H1 (cell line): Measurements from ENCODE around the gene RBM38. TPM values are rescaled to one million over a fixed set of nuclear protein-coding genes. Genes with fewer than 3 reads are reported as not detected.
A peak's percentile ranks its signal among the peaks of the same experiment; 100 is the strongest.

Source experiments
- CTCF ChIA-PET: fragments of 300-600 bp; sonication (Branson Sonifier 250); formaldehyde crosslinking; loops from one replicate; lab custom pipeline; 2021; ENCODE audit not compliant: partially characterized antibody; lab: Charles Lee
- POLR2A ChIA-PET: fragments of 300-600 bp; sonication (Branson Sonifier 250); formaldehyde crosslinking; loops from one replicate; lab custom pipeline; 2021; ENCODE audit warnings: inconsistent platforms; ENCODE audit not compliant: partially characterized antibody; lab: Charles Lee
- DNase-seq, 2 experiments: peaks; one replicate each; pipeline versions ENCODE4 v3.0.0 to v3.0.0-alpha.2; 2010 to 2022; ENCODE audit warnings: low spot score in 2 of 2, low read depth in 1 of 2, mixed read lengths in 1 of 2
- FAIRE-seq: peaks from 2 replicates; lab custom pipeline; 2011; peaks lifted over from hg19 to GRCh38; lab: Jason Lieb, UNC
- H2AFZ ChIP-seq: 2 replicates; pipeline ENCODE4 v1.8.1; 2012; ENCODE audit warnings: low read length, inconsistent platforms
- H2AK5ac ChIP-seq: 2 replicates; pipeline ENCODE4 v1.6.1; 2013; ENCODE audit warnings: low read depth, low read length
- H2BK120ac ChIP-seq: replicated peaks from 2 replicates; pipeline ENCODE3; 2013; ENCODE audit warnings: low read depth, low read length, inconsistent platforms
- H2BK12ac ChIP-seq: 2 replicates; pipeline ENCODE4 v1.6.1; 2013; ENCODE audit warnings: low read depth, low read length
- H2BK15ac ChIP-seq: 2 replicates; pipeline ENCODE4 v1.6.1; 2013; ENCODE audit warnings: low read length
- H2BK20ac ChIP-seq: 2 replicates; pipeline ENCODE4 v1.6.1; 2013; ENCODE audit warnings: low read length
- H2BK5ac ChIP-seq: 2 replicates; pipeline ENCODE4 v1.6.1; 2013; ENCODE audit warnings: low read depth, low read length
- H3K14ac ChIP-seq: 2 replicates; pipeline ENCODE4 v1.6.1; 2013; ENCODE audit warnings: inconsistent platforms; ENCODE audit not compliant: insufficient read length
- H3K18ac ChIP-seq: 2 replicates; pipeline ENCODE4 v1.6.1; 2013; ENCODE audit warnings: low read length; ENCODE audit errors: extremely low read depth
- H3K23ac ChIP-seq: 2 replicates; pipeline ENCODE4 v1.6.1; 2013; ENCODE audit warnings: inconsistent platforms; ENCODE audit not compliant: insufficient read length
- H3K23me2 ChIP-seq: 2 replicates; pipeline ENCODE4 v1.6.1; 2013; ENCODE audit warnings: low read depth, low read length
- H3K27ac ChIP-seq: 2 replicates; pipeline ENCODE4 v1.6.1; 2011; ENCODE audit warnings: low read depth, low read length, inconsistent platforms
- H3K27me3 ChIP-seq, 4 experiments: replicated peaks in 1 of 4; 1 replicate in 1 of 4; 2 replicates in 3 of 4; pipeline versions ENCODE4 v1.6.1 to v1.8.1; 2011 to 2013; ENCODE audit warnings: low read length in 3 of 4, mild to moderate bottlenecking in 3 of 4, inconsistent platforms in 2 of 4, mixed read lengths in 2 of 4, moderate library complexity in 1 of 4; ENCODE audit not compliant: control insufficient read depth in 3 of 4, insufficient read depth in 3 of 4; ENCODE audit errors: extremely low read depth in 1 of 4
- H3K36me3 ChIP-seq, 4 experiments: 2 replicates each; pipeline versions ENCODE4 v1.6.1 to v1.8.1; 2011 to 2013; ENCODE audit warnings: mild to moderate bottlenecking in 4 of 4, low read length in 3 of 4, moderate library complexity in 2 of 4, control low read depth in 1 of 4, inconsistent platforms in 1 of 4; ENCODE audit not compliant: insufficient read depth in 4 of 4, control insufficient read depth in 2 of 4
- H3K4ac ChIP-seq: replicated peaks from 2 replicates; pipeline ENCODE3; 2013; ENCODE audit warnings: low read length, low read depth, mixed read lengths, inconsistent platforms; ENCODE audit not compliant: insufficient read length
- H3K4me1 ChIP-seq, 4 experiments: replicated peaks in 1 of 4; 1 replicate in 1 of 4; 2 replicates in 3 of 4; pipeline versions ENCODE4 v1.6.1 to v1.8.1; 2011 to 2013; ENCODE audit warnings: low read length in 3 of 4, inconsistent platforms in 2 of 4, mixed read lengths in 1 of 4; ENCODE audit not compliant: insufficient read depth in 4 of 4, control insufficient read depth in 3 of 4
- H3K4me2 ChIP-seq, 2 experiments: 2 replicates each; pipeline versions ENCODE4 v1.6.1 to v1.8.1; 2011 to 2013; ENCODE audit warnings: low read depth in 2 of 2, low read length in 2 of 2, control low read depth in 1 of 2, inconsistent platforms in 1 of 2, mild to moderate bottlenecking in 1 of 2; ENCODE audit not compliant: insufficient read depth in 1 of 2
- H3K4me3 ChIP-seq, 4 experiments: fragments of 200-600, 300-600 bp in 1 of 4; sonication (generic), shearing (Covaris generic), sonication (Bioruptor Twin) in 1 of 4; 2 replicates each; pipeline versions ENCODE4 v1.5.1 to v1.8.1; 2011 to 2016; ENCODE audit warnings: low read length in 4 of 4, low read depth in 3 of 4, control low read depth in 2 of 4, inconsistent platforms in 2 of 4, mild to moderate bottlenecking in 2 of 4, mixed read lengths in 1 of 4, moderate library complexity in 1 of 4; ENCODE audit not compliant: insufficient read depth in 2 of 4; ENCODE audit errors: extremely low read depth in 1 of 4
- H3K56ac ChIP-seq: replicated peaks from 2 replicates; pipeline ENCODE3; 2013; ENCODE audit warnings: low read depth, mild to moderate bottlenecking, mixed read lengths, low read length, inconsistent platforms; ENCODE audit not compliant: insufficient read length
- H3K79me1 ChIP-seq: 2 replicates; pipeline ENCODE4 v1.6.1; 2013; ENCODE audit warnings: low read depth, low read length, control low read depth
- H3K79me2 ChIP-seq, 2 experiments: 2 replicates each; pipeline versions ENCODE4 v1.6.1 to v1.8.1; 2012 to 2013; ENCODE audit warnings: low read length in 2 of 2, mild to moderate bottlenecking in 2 of 2, inconsistent platforms in 1 of 2; ENCODE audit not compliant: insufficient read depth in 2 of 2, control insufficient read depth in 1 of 2
- H3K9ac ChIP-seq, 4 experiments: replicated peaks in 1 of 4; 1 replicate in 1 of 4; 2 replicates in 3 of 4; pipeline versions ENCODE4 v1.6.1 to v1.8.1; 2011 to 2013; ENCODE audit warnings: low read depth in 3 of 4, low read length in 3 of 4, control low read depth in 2 of 4, mild to moderate bottlenecking in 2 of 4, moderate library complexity in 2 of 4, inconsistent platforms in 1 of 4; ENCODE audit errors: extremely low read depth in 1 of 4
- H3K9me3 ChIP-seq, 2 experiments: 2 replicates each; pipeline versions ENCODE4 v1.6.1 to v1.8.1; 2012 to 2013; ENCODE audit warnings: mild to moderate bottlenecking in 2 of 2, moderate library complexity in 2 of 2, control low read depth in 1 of 2, inconsistent platforms in 1 of 2, low read depth in 1 of 2, low read length in 1 of 2, mixed read lengths in 1 of 2; ENCODE audit not compliant: insufficient read depth in 2 of 2
- H4K20me1 ChIP-seq, 2 experiments: replicated peaks in 1 of 2; 2 replicates each; pipeline versions ENCODE3 to v1.8.1; 2011 to 2013; ENCODE audit warnings: inconsistent platforms in 2 of 2, low read length in 2 of 2, mild to moderate bottlenecking in 1 of 2; ENCODE audit not compliant: insufficient read depth in 2 of 2, control insufficient read depth in 1 of 2
- H4K5ac ChIP-seq: 2 replicates; pipeline ENCODE4 v1.6.1; 2013; ENCODE audit warnings: low read length, low read depth, mixed read lengths, inconsistent platforms; ENCODE audit not compliant: insufficient read length
- H4K8ac ChIP-seq: 2 replicates; pipeline ENCODE4 v1.8.0; 2013; ENCODE audit warnings: mild to moderate bottlenecking, moderate library complexity, low read length, inconsistent platforms; ENCODE audit not compliant: insufficient read depth; ENCODE audit errors: extremely low read depth
- H4K91ac ChIP-seq: replicated peaks from 2 replicates; pipeline ENCODE3; 2013; ENCODE audit warnings: low read length, mixed read lengths, inconsistent platforms; ENCODE audit not compliant: insufficient read length
- CBX5 ChIP-seq: fragments of 300-800, 300-1000 bp; sonication (generic); IDR thresholded peaks from 2 replicates; pipeline ENCODE4 v1.7.1; 2016; ENCODE audit warnings: antibody characterized with exemption, low read length, low read depth
- MAFK ChIP-seq: IDR thresholded peaks from 2 replicates; pipeline ENCODE4 v1.6.1; 2012; ENCODE audit warnings: low read depth, mild to moderate bottlenecking, improper control_type of control experiment, low read length
- WGBS, 2 experiments: shearing (Covaris generic) in 1 of 2; methylation state at CpG; one replicate each; pipeline versions ENCODE4 v1.1.6 to v1.1.7; 2013 to 2015; ENCODE audit warnings: low lambda C conversion rate in 2 of 2, mixed read lengths in 2 of 2, inconsistent platforms in 1 of 2, low coverage in 1 of 2, missing lambda C conversion rate in 1 of 2; ENCODE audit not compliant: insufficient replicate concordance in 2 of 2, insufficient coverage in 1 of 2, insufficient read length in 1 of 2; ENCODE audit errors: extremely low coverage in 1 of 2, missing lambda C conversion rate in 1 of 2; 5-methylcytosine and 5-hydroxymethylcytosine counted together
- polyA plus RNA-seq, 7 experiments: library from polyadenylated mRNA; depleted of rRNA in 3 of 7; stranded (reverse) in 5 of 7; unstranded in 2 of 7; fragments of >200 nt in 5 of 7; fragments of 200-250 nt in 2 of 7; gene quantifications; 1 replicate in 5 of 7; 2 replicates in 1 of 7; 4 replicates in 1 of 7; pipeline versions ENCODE4 v1.2.1 to v1.2.3, GENCODE V29; 2011 to 2013; ENCODE audit warnings: missing spikeins in 2 of 7, mixed read lengths in 2 of 7
- total RNA-seq: library from RNA; stranded (reverse); fragmentation: NEBNext Ultra II Directional; extraction: Animal tissue kit (Norgen Biotek cat#: 25700); gene quantifications from 2 replicates; pipeline ENCODE4 v1.2.1, GENCODE V29; 2021

Gene RBM38
- total and polyA plus RNA-seq, 2 of the 8 experiments (the other 6 are each of a cell fraction or from before 2014, with no cell fraction given): 57.7 to 109 TPM

DNA sequence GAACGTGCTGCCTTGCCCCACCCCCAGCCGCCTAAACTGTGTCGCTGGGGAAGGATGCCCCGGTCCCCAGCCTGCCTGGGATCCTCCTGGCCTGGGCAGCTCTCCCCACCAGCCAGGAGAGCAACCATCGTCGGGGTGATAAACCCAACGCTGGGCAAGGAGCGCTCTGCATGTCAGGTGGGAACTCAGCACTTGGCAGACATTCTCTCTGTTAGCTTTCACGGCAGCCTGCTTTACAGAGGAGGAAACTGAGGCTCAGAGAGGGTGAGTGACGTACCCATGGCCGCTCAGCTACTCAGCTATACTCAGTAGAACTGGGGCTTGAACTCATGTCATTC is 37.9 kb downstream of the RBM38 start:
- 89% methylated on average over 11 of the region's 11 CpGs; no CpG with 5 or more reads in 1 of the 2 experiments for WGBS, 2 experiments
- Histone ChIP-seq H3K56ac (no peak overlapping the region), H3K4ac (no peak overlapping the region), H3K79me2 (no peaks in the 10 kb centered on the region), H3K9me3 (no peaks in the 10 kb centered on the region), H2BK20ac (no peak overlapping the region), H2AK5ac (no peak overlapping the region), H3K14ac (no peak overlapping the region), H3K79me1 (peaks cover 3% of the 10 kb centered on the region; the same call in 1 of the 2 replicates), H3K4me1 (peaks cover 0 to 14% (median 10%) of the 10 kb centered on the region in 4 experiments; a peak in 5 of 7 replicates), H3K36me3 (no peaks in the 10 kb centered on the region), H3K27ac (no peak overlapping the region), H2AFZ (no peak overlapping the region; the same call in 1 of the 2 replicates), H3K4me3 (no peak overlapping the region), H4K5ac (no peak overlapping the region), H3K23me2 (no peaks in the 10 kb centered on the region), H4K8ac (no peak overlapping the region), H2BK12ac (peak overlapping the region; percentile 70; the same call in 1 of the 2 replicates), H3K9ac (no peak overlapping the region), H4K20me1 (no peaks in the 10 kb centered on the region), H3K27me3 (no peaks in the 10 kb centered on the region), H2BK15ac (no peak overlapping the region; the same call in 1 of the 2 replicates), H3K18ac (no peak overlapping the region), H3K4me2 (no peak overlapping the region; a peak in 1 of 4 replicates), H4K91ac (no peak overlapping the region)
- POLR2A ChIA-PET: no interaction called here
- CTCF ChIA-PET: interaction anchor here (0.7 to 1.6 kb wide), 10 partner anchors 8 to 69 kb away, joined by 3 to 6 read pairs (median 4); no protein-coding TSS in a partner anchor
- DNase-seq (no peak), FAIRE-seq (no peak)
- TF ChIP-seq CBX5 (no peak), MAFK (no peak)
- TF ChIP-seq, all 59 proteins: peak for 0
- Histone ChIP-seq H2BK120ac (no peak overlapping the region), H3K23ac (no peak overlapping the region), H2BK5ac (no peak overlapping the region)
